Esophagus muscularis mucosa (tissue), 4 donors: ENCODE data around the gene PGAP3. TPM values are rescaled to one million over a fixed set of nuclear protein-coding genes. Genes with fewer than 3 reads are reported as not detected.

Experiments used
- DNase-seq: peaks from one replicate; pipeline ENCODE4 v3.0.0-alpha.2; 2017; ENCODE audit errors: extremely low spot score
- H3K27ac ChIP-seq, 4 donors: fragments of 200-600 bp; sonication (generic); replicated peaks in 1 of 4; 1 replicate in 3 of 4; 2 replicates in 1 of 4; pipeline ENCODE4 v1.5.1; 2016 to 2019; ENCODE audit warnings: mild to moderate bottlenecking in 1 of 4
- H3K27me3 ChIP-seq, 4 donors: fragments of 200-600 bp; sonication (generic); one replicate each; pipeline versions ENCODE4 v1.5.1 to v1.6.0; 2016 to 2019
- H3K36me3 ChIP-seq, 4 donors: fragments of 200-600 bp; sonication (generic); one replicate each; pipeline ENCODE4 v1.5.1; 2016 to 2019
- H3K4me1 ChIP-seq, 4 donors: fragments of 200-600 bp; sonication (generic); one replicate each; pipeline ENCODE4 v1.5.1; 2016 to 2019
- H3K4me3 ChIP-seq, 4 donors: fragments of 200-600 bp; sonication (generic); 1 replicate in 2 of 4; 2 replicates in 2 of 4; pipeline ENCODE4 v1.5.1; 2016 to 2019; ENCODE audit warnings: mild to moderate bottlenecking in 4 of 4, moderate library complexity in 1 of 4
- H3K9me3 ChIP-seq, 4 donors: fragments of 200-600 bp; sonication (generic); 1 replicate in 3 of 4; 2 replicates in 1 of 4; pipeline ENCODE4 v1.5.1; 2016 to 2019
- EP300 ChIP-seq: sonication (generic); formaldehyde crosslinking; IDR thresholded peaks from one replicate; pipeline ENCODE4 v1.6.1; 2017; ENCODE audit warnings: antibody characterized with exemption
- POLR2A ChIP-seq: fragments of 450-650 bp; IDR thresholded peaks from one replicate; pipeline ENCODE4 v1.6.1; 2017; ENCODE audit warnings: antibody characterized with exemption, moderate library complexity, mild to moderate bottlenecking, low read depth
- POLR2AphosphoS5 ChIP-seq, 2 donors: sonication (generic); formaldehyde crosslinking; IDR thresholded peaks; one replicate each; pipeline ENCODE4 v1.6.1; 2017; ENCODE audit warnings: antibody characterized with exemption in 2 of 2
- WGBS: methylation state at CpG from one replicate; pipeline ENCODE4 v1.1.5; 2018; 5-methylcytosine and 5-hydroxymethylcytosine counted together
- intact Hi-C: fragments of 100-400 bp; cut with DNase I; formaldehyde crosslinking; loops from one replicate; pipeline ENCODE4 v1.15.1; 2023
- total RNA-seq, 4 donors: library from RNA; depleted of rRNA; stranded (reverse); fragments of >200 nt; gene quantifications; one replicate each; pipeline versions ENCODE4 v1.1.0 to v1.2.1, GENCODE V29; 2016
- TF ChIP-seq, protein P1 (sequence below), 3 experiments: fragments of 200-600 bp in 2 of 3; fragments of 450-650 bp in 1 of 3; sonication (generic) in 2 of 3; IDR thresholded peaks; one replicate each; pipeline ENCODE4 v1.5.1; 2017 to 2019; ENCODE audit warnings: antibody characterized with exemption in 3 of 3, mild to moderate bottlenecking in 2 of 3, moderate library complexity in 1 of 3

The PGAP3 gene
- total RNA-seq, 4 donors from 2014 or later, result 6.2 to 9.4 (median 8.5) TPM

- DNase-seq, result no peak
- 86% methylated on average over 15 of the region's 15 CpGs for WGBS
- Histone ChIP-seq H3K4me1 (peaks cover 12 to 40% (median 32%) of the 10 kb centered on the region in 4 donors), H3K4me3 (no peak overlapping the region), H3K9me3 (no peaks in the 10 kb centered on the region), H3K27ac (no peak overlapping the region), H3K36me3 (peaks cover 0 to 14% (median 0%) of the 10 kb centered on the region in 4 donors), H3K27me3 (no peaks in the 10 kb centered on the region)
- intact Hi-C loops, result no loop called here
- TF ChIP-seq POLR2A, result no peak
- no peak for TF ChIP-seq POLR2AphosphoS5 (IDR thresholded peaks at IDR 0.05)
These were observed 39.1 kb downstream of the PGAP3 start for GRCh38 chr17:39648616-39649366.

- H3K4me1 ChIP-seq, result peaks cover 6 to 38% (median 30%) of the 10 kb centered on the region in 4 donors
- intact Hi-C loops, result no loop called here
- no peak for DNase-seq
- H3K27me3 ChIP-seq, result no peaks in the 10 kb centered on the region
- WGBS, result 88% methylated on average over 5 of the region's 5 CpGs
- TF ChIP-seq, protein P1, sequence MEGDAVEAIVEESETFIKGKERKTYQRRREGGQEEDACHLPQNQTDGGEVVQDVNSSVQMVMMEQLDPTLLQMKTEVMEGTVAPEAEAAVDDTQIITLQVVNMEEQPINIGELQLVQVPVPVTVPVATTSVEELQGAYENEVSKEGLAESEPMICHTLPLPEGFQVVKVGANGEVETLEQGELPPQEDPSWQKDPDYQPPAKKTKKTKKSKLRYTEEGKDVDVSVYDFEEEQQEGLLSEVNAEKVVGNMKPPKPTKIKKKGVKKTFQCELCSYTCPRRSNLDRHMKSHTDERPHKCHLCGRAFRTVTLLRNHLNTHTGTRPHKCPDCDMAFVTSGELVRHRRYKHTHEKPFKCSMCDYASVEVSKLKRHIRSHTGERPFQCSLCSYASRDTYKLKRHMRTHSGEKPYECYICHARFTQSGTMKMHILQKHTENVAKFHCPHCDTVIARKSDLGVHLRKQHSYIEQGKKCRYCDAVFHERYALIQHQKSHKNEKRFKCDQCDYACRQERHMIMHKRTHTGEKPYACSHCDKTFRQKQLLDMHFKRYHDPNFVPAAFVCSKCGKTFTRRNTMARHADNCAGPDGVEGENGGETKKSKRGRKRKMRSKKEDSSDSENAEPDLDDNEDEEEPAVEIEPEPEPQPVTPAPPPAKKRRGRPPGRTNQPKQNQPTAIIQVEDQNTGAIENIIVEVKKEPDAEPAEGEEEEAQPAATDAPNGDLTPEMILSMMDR (IDR thresholded peaks at IDR 0.05), result no peak
- TF ChIP-seq EP300, result no peak
- no peak for TF ChIP-seq POLR2A
- TF ChIP-seq POLR2AphosphoS5 (IDR thresholded peaks at IDR 0.05), result no peak
- H3K36me3 ChIP-seq, result peaks cover 0 to 10% (median 0%) of the 10 kb centered on the region in 4 donors
- no peak overlapping the region for H3K27ac ChIP-seq
- H3K4me3 ChIP-seq, result no peak overlapping the region
- H3K9me3 ChIP-seq, result no peaks in the 10 kb centered on the region
These were observed 40.6 kb downstream of the PGAP3 start for GRCh38 chr17:39647256-39647655.

DNA sequence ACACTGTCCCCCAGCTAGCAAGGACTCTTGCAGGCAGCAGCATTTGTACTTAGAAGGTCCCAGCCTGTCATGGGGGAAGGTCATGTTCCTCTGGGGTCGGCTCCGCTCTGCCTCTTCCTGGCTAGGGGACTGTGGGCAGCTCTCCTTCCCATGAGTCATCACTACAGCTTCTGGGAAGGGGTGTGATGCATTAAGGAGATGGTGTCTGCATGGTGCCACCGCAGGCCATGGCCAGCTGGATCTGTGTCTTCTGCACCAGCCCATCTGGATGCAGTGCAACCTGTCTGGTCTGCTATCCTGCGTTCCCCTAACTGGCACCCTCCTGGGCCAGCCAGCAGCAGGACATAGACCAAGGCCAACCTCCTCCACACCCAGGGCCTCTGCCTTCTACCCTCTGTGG lies 44.6 kb downstream of the PGAP3 start:
- no peak overlapping the region for H3K27ac ChIP-seq
- DNase-seq, result no peak
- no peak overlapping the region for H3K4me3 ChIP-seq
- H3K36me3 ChIP-seq, result no peaks in the 10 kb centered on the region
- H3K27me3 ChIP-seq, result no peaks in the 10 kb centered on the region
- no peaks in the 10 kb centered on the region for H3K9me3 ChIP-seq
- 86% methylated on average over 4 of the region's 4 CpGs for WGBS
- TF ChIP-seq POLR2AphosphoS5 (IDR thresholded peaks at IDR 0.05) (no peak), EP300 (no peak), POLR2A (no peak)
- TF ChIP-seq, protein P1 (IDR thresholded peaks at IDR 0.05), result no peak
- peaks cover 36 to 71% (median 57%) of the 10 kb centered on the region in 4 donors for H3K4me1 ChIP-seq
- intact Hi-C loops, result no loop called here

- TF ChIP-seq, protein P1 (IDR thresholded peaks at IDR 0.05), result no peak
- TF ChIP-seq POLR2AphosphoS5 (IDR thresholded peaks at IDR 0.05) (no peak), POLR2A (no peak)
- intact Hi-C loops, result no loop called here
- H3K27ac ChIP-seq, result no peak overlapping the region
- 87% methylated on average over 6 of the region's 9 CpGs for WGBS
- DNase-seq, result no peak
- no peak overlapping the region for H3K4me3 ChIP-seq
- no peaks in the 10 kb centered on the region for H3K27me3 ChIP-seq
- H3K4me1 ChIP-seq, result peaks cover 44 to 78% (median 65%) of the 10 kb centered on the region in 4 donors
- no peaks in the 10 kb centered on the region for H3K9me3 ChIP-seq
- no peaks in the 10 kb centered on the region for H3K36me3 ChIP-seq
These were observed 45.4 kb downstream of the PGAP3 start for GRCh38 chr17:39642291-39643074.

- DNase-seq, result no peak
- H3K27ac ChIP-seq, result no peak overlapping the region
- no peaks in the 10 kb centered on the region for H3K9me3 ChIP-seq
- no peak overlapping the region for H3K4me3 ChIP-seq
- TF ChIP-seq, protein P1 (IDR thresholded peaks at IDR 0.05), result no peak
- TF ChIP-seq POLR2A (no peak), EP300 (no peak), POLR2AphosphoS5 (IDR thresholded peaks at IDR 0.05) (no peak)
- H3K27me3 ChIP-seq, result no peaks in the 10 kb centered on the region
- peaks cover 42 to 74% (median 64%) of the 10 kb centered on the region in 4 donors for H3K4me1 ChIP-seq
- no peaks in the 10 kb centered on the region for H3K36me3 ChIP-seq
- WGBS, result 68% methylated on average over 6 of the region's 7 CpGs
- intact Hi-C loops, result no loop called here
These were observed 46.0 kb downstream of the PGAP3 start for GRCh38 chr17:39641883-39642282.
